Left renal pelvis (tissue), 4 donors: ENCODE results near the gene ANKH. TPM values are rescaled to one million over a fixed set of nuclear protein-coding genes. Genes with fewer than 3 reads are reported as not detected.
"Not testable (repeated sequence)": the region's sequence is repeated elsewhere in the genome, so short reads cannot be mapped to it uniquely, and the experiment has no call there.

ENCODE experiments used
- DNase-seq, 4 donors: peaks; one replicate each; pipeline ENCODE4 v3.0.0-alpha.2; 2013; ENCODE audit warnings: low read depth in 4 of 4, low spot score in 3 of 4
- polyA plus RNA-seq, 4 donors: library from polyadenylated mRNA; unstranded; fragments of 120-200 nt; gene quantifications; one replicate each; pipeline ENCODE4 v1.2.1, GENCODE V29; 2013; ENCODE audit not compliant: insufficient read length in 4 of 4

The ANKH gene
- polyA plus RNA-seq, 4 donors, result 11.0 to 22.5 (median 15.8) TPM

- no peak for DNase-seq
Measured at GRCh38 chr5:14830210-14831005, 41.2 kb downstream of the ANKH start.

DNA sequence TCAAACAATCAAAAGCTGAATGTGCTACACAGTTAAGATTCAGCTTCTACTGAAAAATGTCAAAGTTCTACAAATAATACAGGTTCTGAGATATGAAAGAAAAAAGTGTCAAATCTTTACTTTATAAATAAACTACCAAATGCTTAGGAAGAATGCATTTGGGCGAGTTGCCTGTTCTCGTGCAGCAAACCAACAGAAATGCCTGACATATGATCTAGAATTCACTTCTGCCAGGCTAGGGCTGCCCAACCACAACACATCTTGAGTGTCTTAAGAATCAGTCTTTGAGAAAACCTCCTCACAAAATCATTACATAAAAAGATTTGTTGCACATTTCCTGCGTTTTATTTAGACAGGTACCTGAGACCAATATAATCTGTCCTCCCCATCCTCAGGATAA, 42.2 kb downstream of the ANKH start:
- no peak for DNase-seq

- DNase-seq, result no peak
Measured at GRCh38 chr5:14826714-14827113, 44.9 kb downstream of the ANKH start.

- DNase-seq, result no peak
Measured at GRCh38 chr5:14825977-14826376, 45.6 kb downstream of the ANKH start.

- no peak for DNase-seq
Measured at GRCh38 chr5:14824499-14824898, 47.1 kb downstream of the ANKH start.

DNA sequence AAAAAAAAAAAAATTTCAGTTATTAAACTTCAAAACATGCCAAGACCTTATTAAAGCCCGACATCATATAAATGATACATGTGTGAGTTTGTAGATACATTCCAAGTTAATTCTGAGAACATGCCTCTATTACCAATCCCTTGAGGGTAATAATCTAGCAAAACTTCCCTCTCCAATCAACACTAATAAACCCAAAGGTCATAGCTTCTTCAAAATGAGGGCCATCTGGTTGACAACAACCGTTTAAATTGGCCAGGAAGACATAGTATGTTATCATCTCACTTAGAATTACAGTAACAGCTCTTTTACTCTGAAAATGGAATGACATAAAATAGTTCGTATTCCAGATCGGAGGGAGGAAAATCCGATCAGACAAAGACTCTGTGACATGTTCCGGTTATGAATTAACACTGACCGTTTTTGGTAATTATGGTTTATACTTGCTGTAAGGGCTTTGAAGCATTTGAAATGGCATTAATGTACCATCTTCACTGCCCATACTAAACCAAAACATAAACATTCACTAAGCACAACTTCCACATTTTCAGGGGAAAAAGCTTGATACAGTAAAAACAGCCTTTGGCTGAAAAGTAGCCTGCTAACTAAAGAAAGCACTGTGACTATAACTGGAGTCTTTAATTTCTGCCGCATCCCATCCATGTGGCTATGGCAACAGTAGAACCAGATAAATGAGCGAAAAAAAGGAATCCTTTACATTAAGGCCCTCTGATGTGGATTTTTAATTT, 50.3 kb downstream of the ANKH start:
- DNase-seq, result no peak

- no peak for DNase-seq
Measured at GRCh38 chr5:14818931-14819790, 52.4 kb downstream of the ANKH start.

DNA sequence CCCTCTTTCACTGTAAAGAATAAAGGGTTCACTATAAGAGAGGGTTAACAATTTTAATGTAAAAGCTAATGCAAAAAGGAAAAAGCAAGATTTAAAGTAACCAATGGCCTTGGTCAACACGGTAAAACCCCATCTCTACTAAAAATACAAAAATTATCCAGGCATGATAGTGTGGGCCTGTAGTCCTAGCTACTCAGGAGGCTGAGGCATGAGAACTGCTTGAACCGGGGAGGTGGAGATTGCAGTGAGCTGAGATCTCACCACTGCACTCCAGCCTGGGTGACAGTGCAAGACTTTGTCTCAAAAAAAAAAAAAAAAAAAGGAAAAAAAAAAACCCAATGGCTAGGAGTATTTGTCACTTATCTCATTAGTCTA, 53.8 kb downstream of the ANKH start:
- DNase-seq, result not testable (repeated sequence)

DNA sequence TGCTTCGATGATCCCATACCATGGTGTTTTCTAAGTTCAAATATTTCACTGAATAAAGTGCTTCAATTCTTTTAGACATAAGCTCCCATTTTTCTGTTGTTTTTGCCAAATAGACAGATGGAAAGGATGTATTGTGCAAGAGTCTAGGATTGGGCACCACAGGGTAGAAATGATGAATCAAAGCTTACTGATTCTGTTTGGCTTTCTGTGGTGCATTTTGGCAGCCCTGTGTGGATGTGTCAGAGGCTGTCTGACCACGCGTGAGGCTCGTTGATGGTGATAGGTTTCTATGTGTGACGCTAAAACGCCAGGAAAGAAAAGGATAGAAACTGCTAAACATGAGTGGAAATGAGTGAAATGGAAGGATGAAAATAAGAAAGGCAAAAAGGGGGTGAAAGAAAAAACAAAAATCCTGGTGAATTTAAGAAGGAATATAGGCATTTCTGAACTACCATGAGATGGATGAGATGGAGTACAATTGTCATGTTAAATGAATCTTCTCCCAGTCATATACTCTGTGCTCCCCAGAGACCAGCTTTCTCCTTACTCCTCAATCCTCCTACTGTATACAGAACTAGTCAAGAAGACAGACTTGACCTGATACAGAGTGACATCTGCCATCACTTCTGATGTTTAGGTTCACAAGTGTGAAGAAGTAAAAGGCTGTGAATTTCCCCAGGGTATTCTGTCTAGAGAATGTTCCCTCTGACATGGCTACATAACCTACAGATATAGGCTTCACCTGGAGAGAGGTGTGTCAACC, 54.4 kb downstream of the ANKH start:
- DNase-seq, result no peak

GRCh38 chr5:14816374-14816998, 55.1 kb downstream of the ANKH start:
- no peak for DNase-seq

GRCh38 chr5:14813747-14814146, 57.8 kb downstream of the ANKH start:
- no peak for DNase-seq

DNA sequence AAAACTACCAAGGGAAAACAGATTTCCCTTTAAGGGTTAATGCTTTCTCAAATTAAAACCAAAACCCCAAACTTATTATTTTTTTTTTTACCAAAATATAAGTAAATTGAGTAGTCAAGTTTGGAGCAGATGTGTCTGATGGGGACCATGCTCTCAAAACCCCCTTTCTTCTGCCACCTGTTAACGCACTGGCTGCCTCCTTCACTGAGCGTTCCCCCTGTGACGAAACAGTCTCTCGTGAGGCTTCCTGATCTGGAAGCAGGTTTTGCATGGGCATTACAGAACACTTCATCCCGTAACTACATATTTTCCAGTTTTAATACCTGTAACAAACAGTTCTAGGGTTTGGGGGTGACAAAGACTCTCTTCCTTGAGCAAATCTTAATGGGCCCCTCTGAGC, 59.4 kb downstream of the ANKH start:
- DNase-seq, result no peak

DNA sequence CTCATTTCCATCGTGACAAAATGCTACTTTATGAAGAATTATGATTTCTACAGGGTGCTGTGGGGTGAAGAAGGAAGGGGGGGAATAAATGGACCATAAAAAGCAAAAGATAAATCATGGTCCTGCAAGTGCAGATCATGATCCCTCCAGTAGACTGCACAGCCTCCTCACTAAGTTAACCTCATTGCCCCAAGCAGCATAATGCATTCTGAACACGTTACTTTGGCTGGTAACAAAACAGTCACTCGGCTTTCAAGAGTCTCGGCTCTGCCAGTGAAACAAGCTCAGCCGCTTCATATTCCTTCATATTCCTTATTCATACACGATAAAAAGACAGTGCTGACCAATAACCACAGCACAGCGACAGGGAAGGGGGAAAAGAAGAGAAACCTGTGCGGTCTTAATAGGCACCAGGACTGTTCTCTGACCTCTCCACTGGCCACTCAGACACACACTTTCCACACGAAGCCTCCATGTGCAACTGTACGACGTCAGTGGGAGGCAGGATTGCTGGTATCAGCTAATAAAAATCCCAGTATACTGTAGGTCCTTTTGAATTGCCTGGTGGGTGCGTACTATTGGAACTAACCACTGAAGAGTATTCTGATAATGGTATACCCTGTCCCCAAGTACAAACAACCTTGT, 60.5 kb downstream of the ANKH start:
- DNase-seq, result no peak

DNA sequence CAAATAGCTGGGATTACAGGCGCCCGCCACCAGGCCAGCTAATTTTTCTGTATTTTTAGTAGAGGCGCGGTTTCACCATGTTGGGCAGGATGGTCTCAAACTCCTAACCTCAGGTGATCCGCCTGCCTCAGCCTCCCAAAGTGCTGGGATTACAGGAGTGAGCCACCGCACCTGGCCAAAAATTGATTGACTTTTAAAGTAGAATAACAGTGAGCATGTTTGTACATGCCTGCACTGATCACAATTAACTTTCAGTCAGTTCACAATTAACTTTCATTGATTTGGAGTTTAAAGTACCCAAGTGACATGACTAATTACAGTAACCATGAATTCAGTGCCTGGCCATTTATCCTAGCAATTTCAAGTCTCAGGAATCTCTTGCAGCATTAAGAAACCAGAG, 61.3 kb downstream of the ANKH start:
- no peak for DNase-seq

- DNase-seq, result no peak
Measured at GRCh38 chr5:14809369-14810155, 62.0 kb downstream of the ANKH start.

DNA sequence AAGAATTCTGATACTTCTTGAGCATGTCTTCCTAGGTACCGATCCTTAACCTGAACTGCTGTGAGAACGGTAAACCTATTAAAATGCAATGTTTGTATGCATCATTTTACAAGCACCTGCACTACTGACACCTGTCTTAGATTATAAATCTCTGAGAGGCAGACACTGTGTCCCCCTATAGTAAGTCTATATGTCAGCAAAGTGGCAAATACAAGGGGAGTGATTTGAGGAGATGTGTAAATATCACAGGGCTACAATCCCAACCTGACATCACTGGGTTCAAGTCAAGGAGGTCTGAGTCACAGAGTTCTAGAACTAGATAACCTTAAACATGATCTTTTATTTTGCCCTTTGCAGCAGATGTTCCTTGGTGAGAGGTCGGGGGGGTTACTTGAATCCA, 64.1 kb downstream of the ANKH start:
- DNase-seq, result no peak

DNA sequence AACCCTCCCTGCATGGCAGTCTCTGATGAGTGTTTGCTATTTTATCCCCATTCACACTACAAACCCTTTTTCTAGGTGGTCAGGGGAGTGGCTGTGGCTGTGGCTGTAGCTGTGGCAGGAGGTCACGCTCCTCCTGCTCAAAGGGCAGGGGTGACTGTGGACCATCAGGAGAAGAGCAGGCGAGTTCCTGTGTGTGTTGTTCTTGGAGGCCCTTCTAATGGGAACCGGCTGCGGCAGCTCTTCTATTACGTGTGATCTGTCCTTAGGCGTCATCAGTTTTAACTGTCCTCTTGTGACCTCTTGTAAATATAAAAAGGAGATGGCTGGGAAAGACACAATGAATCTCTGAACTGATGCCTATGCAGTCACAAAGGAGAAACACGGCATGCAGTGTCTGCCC, 65.1 kb downstream of the ANKH start:
- peak in 1 of 4 donors; percentile 20 for DNase-seq

DNA sequence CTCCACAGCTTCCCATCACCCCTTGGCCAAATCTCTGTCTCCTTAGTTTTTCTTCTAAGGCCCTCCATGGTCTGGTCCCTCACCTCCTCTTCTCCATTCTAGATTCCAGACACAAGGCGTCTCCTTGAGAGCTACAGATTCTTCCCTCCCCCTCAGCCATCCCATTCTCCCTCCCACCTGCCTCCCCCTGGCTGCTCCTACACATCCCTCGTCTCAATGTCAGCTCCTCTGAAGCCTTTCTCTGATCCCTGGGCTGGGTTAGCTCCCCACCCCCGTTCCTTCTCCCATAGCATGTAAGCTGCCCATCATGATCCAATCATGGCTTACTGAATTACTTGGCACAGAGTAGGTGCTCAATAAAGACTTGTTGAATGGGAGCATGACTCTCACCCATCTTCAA, 69.0 kb downstream of the ANKH start:
- DNase-seq, result no peak

DNA sequence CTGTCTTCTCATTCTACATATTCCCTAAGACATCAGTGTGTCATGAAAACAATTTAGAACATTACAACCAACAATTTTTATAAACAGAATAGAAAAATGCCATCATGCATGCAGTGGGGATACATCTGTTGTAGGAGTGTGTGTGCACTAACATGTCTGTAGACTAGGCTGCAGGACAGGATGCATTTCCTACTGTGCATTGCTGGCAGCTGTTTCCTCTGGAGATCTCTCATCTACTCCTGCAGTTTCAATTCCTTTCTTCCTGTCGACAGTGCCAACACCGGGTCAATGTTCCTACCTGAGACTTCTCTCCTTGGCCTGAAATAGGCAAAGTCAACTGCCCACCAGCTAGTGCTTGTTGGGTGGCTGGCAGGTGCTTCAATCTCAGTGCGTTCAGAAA, 69.8 kb downstream of the ANKH start:
- DNase-seq, result no peak
